Islet of Langerhans (tissue), 1 donor: ENCODE results near the gene SYNPO.

ENCODE experiments used
- FAIRE-seq: peaks from one replicate; lab custom pipeline; 2011; peaks lifted over from hg19 to GRCh38; lab: Jason Lieb, UNC

The SYNPO gene

DNA sequence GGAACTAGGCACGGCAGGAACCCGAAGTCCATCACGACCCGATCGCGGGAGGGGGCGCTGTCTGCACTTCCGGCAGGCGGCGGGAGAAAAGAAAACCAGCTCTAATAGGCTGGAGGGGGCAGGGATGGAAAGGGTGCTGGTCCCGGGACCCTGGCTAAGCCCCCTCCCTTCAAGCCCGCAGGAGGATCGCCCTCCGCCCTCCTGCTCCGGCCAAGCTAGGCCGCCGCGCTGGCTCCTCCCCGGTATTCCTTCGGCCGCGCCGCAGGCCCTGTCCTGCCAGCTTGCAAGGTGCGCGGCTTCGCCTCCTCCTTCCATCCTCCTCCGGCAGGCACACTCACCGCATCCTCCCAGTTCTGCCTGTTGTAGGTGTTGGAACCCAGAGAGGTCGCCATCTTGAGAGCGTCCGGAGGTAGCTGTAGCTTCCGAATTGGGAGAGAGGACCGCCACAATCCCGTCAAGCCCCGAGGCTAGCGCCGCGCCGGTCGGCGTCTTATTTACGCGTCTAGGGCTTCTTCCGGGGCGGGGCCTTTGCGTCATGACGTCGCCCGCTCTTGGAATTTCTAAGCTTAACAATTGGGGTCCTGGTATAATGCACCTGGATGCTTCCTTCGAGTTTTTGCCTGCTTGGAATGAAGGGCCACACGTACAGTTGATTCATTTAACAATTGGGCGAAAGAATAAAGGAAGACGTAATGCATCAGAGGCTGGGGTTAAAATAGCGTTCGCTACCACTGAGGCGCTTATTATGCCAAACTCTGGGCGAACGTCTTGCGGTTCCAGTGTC, 60.3 kb downstream of the SYNPO start, which contains the start of gene RBM22:
TSS of gene RBM22 (minus strand) at position 469 of the 784 bp plus-strand sequence. CDS start at position 392, 77 bp downstream.
- FAIRE-seq, result no peak

DNA sequence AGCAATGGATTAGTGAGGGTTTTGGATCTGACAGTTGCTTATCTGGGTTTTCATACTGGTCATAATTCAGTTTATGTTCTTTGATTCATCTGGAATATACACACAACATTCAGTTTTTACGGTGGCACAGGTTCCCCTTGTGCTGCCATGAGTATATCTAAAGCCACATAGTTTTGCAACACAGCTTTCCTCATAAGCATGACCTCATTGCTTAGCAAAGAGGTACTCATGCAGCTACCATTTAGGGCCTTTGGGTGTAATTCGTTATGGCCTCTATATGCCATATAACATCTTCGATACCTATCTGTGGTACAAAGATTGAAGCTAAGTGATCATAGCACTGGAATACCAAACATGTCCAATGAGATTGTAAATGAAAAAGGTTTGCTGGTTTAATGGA, 63.3 kb downstream of the SYNPO start:
- no peak for FAIRE-seq

DNA sequence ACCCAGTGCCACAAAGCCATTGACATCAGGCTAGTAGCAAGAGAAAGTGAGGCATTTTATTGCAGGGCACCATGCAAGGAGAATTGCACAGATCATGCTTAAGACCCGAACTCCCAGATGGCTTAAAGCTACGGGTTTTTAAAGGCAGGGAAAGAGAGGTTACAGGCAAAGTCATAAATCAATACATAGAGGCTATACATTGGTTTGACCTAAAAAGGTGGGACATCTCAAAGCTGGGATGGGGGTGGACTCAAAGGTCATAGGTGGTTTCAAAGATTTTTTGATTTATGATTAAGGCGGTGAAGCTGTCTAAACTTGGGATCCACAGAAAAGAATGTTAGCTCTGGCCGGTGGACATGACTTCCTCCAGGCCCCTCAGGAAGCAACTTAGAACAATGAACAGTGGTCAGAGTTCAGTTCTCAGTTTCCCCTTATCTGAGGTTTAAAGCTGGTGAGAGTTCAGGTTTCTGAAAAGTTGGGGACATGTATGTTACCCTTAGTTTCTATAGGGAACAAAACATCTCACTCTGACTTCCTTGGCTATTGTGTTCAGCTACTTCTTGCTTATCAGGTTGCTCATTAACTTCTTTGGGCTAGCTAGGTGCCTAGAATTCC, 66.4 kb downstream of the SYNPO start:
- no peak for FAIRE-seq
